Dendritic cell treated with granulocyte-macrophage colony-stimulating factor and Interleukin-4, amounts not matched to agents 40 ng/mL and 50 ng/mL, for 4 days (primary cell): ENCODE results near the gene DPP9.
A peak's percentile ranks its signal among the peaks of the same experiment; 100 is the strongest.
"Not testable (repeated sequence)": the region's sequence is repeated elsewhere in the genome, so short reads cannot be mapped to it uniquely, and the experiment has no call there.

ENCODE experiments used
- H3K27ac Mint-ChIP-seq: one replicate; pipeline ENCODE4 v1.8.0; 2022; ENCODE audit warnings: mild to moderate bottlenecking, mixed read lengths
- H3K27me3 Mint-ChIP-seq: one replicate; pipeline ENCODE4 v1.8.0; 2022; ENCODE audit warnings: mild to moderate bottlenecking, mixed read lengths
- H3K36me3 Mint-ChIP-seq: one replicate; pipeline ENCODE4 v1.8.0; 2022; ENCODE audit warnings: low read depth, mixed read lengths
- H3K4me1 Mint-ChIP-seq: one replicate; pipeline ENCODE4 v1.8.0; 2022; ENCODE audit warnings: low read depth, mixed read lengths
- H3K4me3 Mint-ChIP-seq: one replicate; pipeline ENCODE4 v1.8.0; 2022; ENCODE audit warnings: mild to moderate bottlenecking, moderate library complexity, mixed read lengths
- H3K9me3 Mint-ChIP-seq: one replicate; pipeline ENCODE4 v1.8.0; 2022; ENCODE audit warnings: mixed read lengths
- intact Hi-C: fragments of 100-400 bp; cut with micrococcal nuclease; formaldehyde crosslinking; loops from one replicate; pipeline ENCODE4 v1.15.0; 2022

Gene DPP9

GRCh38 chr19:4694211-4694987 is 29.2 kb downstream of the DPP9 start:
- Mint-ChIP-seq H3K4me3 (peak overlapping the region; percentile 65), H3K36me3 (peaks cover 100% of the 10 kb centered on the region), H3K9me3 (no peaks in the 10 kb centered on the region), H3K27ac (peak overlapping the region; percentile 79), H3K27me3 (no peaks in the 10 kb centered on the region), H3K4me1 (peaks cover 60% of the 10 kb centered on the region)
- intact Hi-C loops = no loop called here

GRCh38 chr19:4693471-4694121 is 30.0 kb downstream of the DPP9 start:
- Mint-ChIP-seq H3K4me3 (peak overlapping the region; percentile 65), H3K27ac (peak overlapping the region; percentile 79), H3K4me1 (peaks cover 57% of the 10 kb centered on the region), H3K36me3 (peaks cover 100% of the 10 kb centered on the region), H3K9me3 (no peaks in the 10 kb centered on the region), H3K27me3 (no peaks in the 10 kb centered on the region)
- intact Hi-C loops = no loop called here

GRCh38 chr19:4693078-4693350 is 30.6 kb downstream of the DPP9 start:
- peaks cover 100% of the 10 kb centered on the region for H3K36me3 Mint-ChIP-seq
- intact Hi-C loops = no loop called here
- H3K27ac Mint-ChIP-seq = peak overlapping the region; percentile 79
- H3K9me3 Mint-ChIP-seq = no peaks in the 10 kb centered on the region
- no peaks in the 10 kb centered on the region for H3K27me3 Mint-ChIP-seq
- peaks cover 57% of the 10 kb centered on the region for H3K4me1 Mint-ChIP-seq
- peak overlapping the region; percentile 65 for H3K4me3 Mint-ChIP-seq

GRCh38 chr19:4692251-4693077 is 31.2 kb downstream of the DPP9 start:
- no peaks in the 10 kb centered on the region for H3K27me3 Mint-ChIP-seq
- peaks cover 100% of the 10 kb centered on the region for H3K36me3 Mint-ChIP-seq
- no peaks in the 10 kb centered on the region for H3K9me3 Mint-ChIP-seq
- intact Hi-C loops = no loop called here
- peak overlapping the region; percentile 79 for H3K27ac Mint-ChIP-seq
- H3K4me3 Mint-ChIP-seq = peak overlapping the region; percentile 23
- peaks cover 57% of the 10 kb centered on the region for H3K4me1 Mint-ChIP-seq

GRCh38 chr19:4691373-4691772 is 32.3 kb downstream of the DPP9 start:
- H3K27me3 Mint-ChIP-seq = no peaks in the 10 kb centered on the region
- H3K36me3 Mint-ChIP-seq = peaks cover 100% of the 10 kb centered on the region
- H3K4me1 Mint-ChIP-seq = peaks cover 57% of the 10 kb centered on the region
- peak overlapping the region; percentile 79 for H3K27ac Mint-ChIP-seq
- H3K9me3 Mint-ChIP-seq = no peaks in the 10 kb centered on the region
- H3K4me3 Mint-ChIP-seq = peak overlapping the region; percentile 17
- intact Hi-C loops = no loop called here

- Mint-ChIP-seq H3K4me1 (peaks cover 56% of the 10 kb centered on the region), H3K36me3 (peaks cover 100% of the 10 kb centered on the region), H3K4me3 (peak overlapping the region; percentile 57), H3K27me3 (no peaks in the 10 kb centered on the region), H3K27ac (peak overlapping the region; percentile 79), H3K9me3 (no peaks in the 10 kb centered on the region)
- intact Hi-C loops = no loop called here
These were observed 33.3 kb downstream of the DPP9 start for GRCh38 chr19:4690361-4690760.

- Mint-ChIP-seq H3K9me3 (no peaks in the 10 kb centered on the region), H3K27me3 (no peaks in the 10 kb centered on the region), H3K4me1 (peaks cover 50% of the 10 kb centered on the region), H3K27ac (peak overlapping the region; percentile 79), H3K4me3 (no peak overlapping the region), H3K36me3 (peaks cover 100% of the 10 kb centered on the region)
- intact Hi-C loops = no loop called here
These were observed 34.2 kb downstream of the DPP9 start for GRCh38 chr19:4689403-4689802.

- Mint-ChIP-seq H3K36me3 (peaks cover 100% of the 10 kb centered on the region), H3K4me3 (no peak overlapping the region), H3K4me1 (peaks cover 42% of the 10 kb centered on the region), H3K9me3 (no peaks in the 10 kb centered on the region), H3K27me3 (no peaks in the 10 kb centered on the region), H3K27ac (no peak overlapping the region)
- intact Hi-C loops = no loop called here
These were observed 35.1 kb downstream of the DPP9 start for GRCh38 chr19:4688587-4688986.

GRCh38 chr19:4687396-4687795 is 36.2 kb downstream of the DPP9 start:
- H3K27me3 Mint-ChIP-seq = no peaks in the 10 kb centered on the region
- H3K36me3 Mint-ChIP-seq = peaks cover 100% of the 10 kb centered on the region
- no peak overlapping the region for H3K4me3 Mint-ChIP-seq
- peaks cover 30% of the 10 kb centered on the region for H3K4me1 Mint-ChIP-seq
- no peaks in the 10 kb centered on the region for H3K9me3 Mint-ChIP-seq
- intact Hi-C loops = no loop called here
- no peak overlapping the region for H3K27ac Mint-ChIP-seq

GRCh38 chr19:4686700-4687099 is 36.9 kb downstream of the DPP9 start:
- Mint-ChIP-seq H3K27ac (no peak overlapping the region), H3K9me3 (no peaks in the 10 kb centered on the region), H3K36me3 (peaks cover 100% of the 10 kb centered on the region), H3K27me3 (no peaks in the 10 kb centered on the region), H3K4me1 (peaks cover 23% of the 10 kb centered on the region), H3K4me3 (no peak overlapping the region)
- intact Hi-C loops = no loop called here

- Mint-ChIP-seq H3K27ac (peak overlapping the region; percentile 49), H3K4me1 (peaks cover 10% of the 10 kb centered on the region), H3K27me3 (no peaks in the 10 kb centered on the region), H3K36me3 (peaks cover 100% of the 10 kb centered on the region), H3K4me3 (no peak overlapping the region), H3K9me3 (no peaks in the 10 kb centered on the region)
- intact Hi-C loops = no loop called here
These were observed 39.1 kb downstream of the DPP9 start for GRCh38 chr19:4684312-4685095.

- Mint-ChIP-seq H3K27ac (no peak overlapping the region), H3K36me3 (peaks cover 100% of the 10 kb centered on the region), H3K27me3 (no peaks in the 10 kb centered on the region), H3K4me1 (peaks cover 10% of the 10 kb centered on the region), H3K4me3 (no peak overlapping the region), H3K9me3 (no peaks in the 10 kb centered on the region)
- intact Hi-C loops = no loop called here
These were observed 41.0 kb downstream of the DPP9 start for GRCh38 chr19:4682417-4683200.

GRCh38 chr19:4680021-4680420 is 43.6 kb downstream of the DPP9 start:
- H3K9me3 Mint-ChIP-seq, intact Hi-C loops, H3K27me3 Mint-ChIP-seq, H3K4me3 Mint-ChIP-seq, H3K27ac Mint-ChIP-seq: not testable (repeated sequence)
- Mint-ChIP-seq H3K36me3 (peaks cover 100% of the 10 kb centered on the region), H3K4me1 (peaks cover 13% of the 10 kb centered on the region)
